BLaER1 treated with 17β-estradiol and CSF1 and Interleukin-3, amounts not matched to agents 10 nM and 100 nM (cell line): ENCODE data around the gene GRPEL1.
A peak's percentile ranks its signal among the peaks of the same experiment; 100 is the strongest.

Experiments used
- H3K27ac ChIP-seq, 11 experiments: shearing (Covaris generic); formaldehyde crosslinking; 2 replicates each; pipeline ENCODE4 v1.8.1; 2022
- H3K27me3 ChIP-seq, 11 experiments: shearing (Covaris generic); formaldehyde crosslinking; 2 replicates each; pipeline ENCODE4 v1.8.1; 2022
- H3K36me3 ChIP-seq, 11 experiments: shearing (Covaris generic); formaldehyde crosslinking; 2 replicates each; pipeline ENCODE4 v1.8.1; 2022
- H3K4me1 ChIP-seq, 10 experiments: shearing (Covaris generic); formaldehyde crosslinking; 2 replicates each; pipeline ENCODE4 v1.8.1; 2022
- H3K4me2 ChIP-seq, 11 experiments: shearing (Covaris generic); formaldehyde crosslinking; 2 replicates each; pipeline ENCODE4 v1.8.1; 2022
- H3K4me3 ChIP-seq, 10 experiments: shearing (Covaris generic); formaldehyde crosslinking; 2 replicates each; pipeline ENCODE4 v1.8.1; 2022
- H3K9ac ChIP-seq, 11 experiments: shearing (Covaris generic); formaldehyde crosslinking; 2 replicates each; pipeline ENCODE4 v1.8.1; 2022
- H3K9me3 ChIP-seq, 11 experiments: shearing (Covaris generic); formaldehyde crosslinking; replicated peaks in 1 of 11; 2 replicates each; pipeline ENCODE4 v1.8.1; 2022
- H4K20me1 ChIP-seq, 11 experiments: shearing (Covaris generic); formaldehyde crosslinking; 2 replicates each; pipeline ENCODE4 v1.8.1; 2022
- Cebpa-rat ChIP-seq, 11 experiments: shearing (Covaris generic); IDR thresholded peaks; 2 replicates each; pipeline ENCODE4 v1.8.1; 2022

Gene GRPEL1

DNA sequence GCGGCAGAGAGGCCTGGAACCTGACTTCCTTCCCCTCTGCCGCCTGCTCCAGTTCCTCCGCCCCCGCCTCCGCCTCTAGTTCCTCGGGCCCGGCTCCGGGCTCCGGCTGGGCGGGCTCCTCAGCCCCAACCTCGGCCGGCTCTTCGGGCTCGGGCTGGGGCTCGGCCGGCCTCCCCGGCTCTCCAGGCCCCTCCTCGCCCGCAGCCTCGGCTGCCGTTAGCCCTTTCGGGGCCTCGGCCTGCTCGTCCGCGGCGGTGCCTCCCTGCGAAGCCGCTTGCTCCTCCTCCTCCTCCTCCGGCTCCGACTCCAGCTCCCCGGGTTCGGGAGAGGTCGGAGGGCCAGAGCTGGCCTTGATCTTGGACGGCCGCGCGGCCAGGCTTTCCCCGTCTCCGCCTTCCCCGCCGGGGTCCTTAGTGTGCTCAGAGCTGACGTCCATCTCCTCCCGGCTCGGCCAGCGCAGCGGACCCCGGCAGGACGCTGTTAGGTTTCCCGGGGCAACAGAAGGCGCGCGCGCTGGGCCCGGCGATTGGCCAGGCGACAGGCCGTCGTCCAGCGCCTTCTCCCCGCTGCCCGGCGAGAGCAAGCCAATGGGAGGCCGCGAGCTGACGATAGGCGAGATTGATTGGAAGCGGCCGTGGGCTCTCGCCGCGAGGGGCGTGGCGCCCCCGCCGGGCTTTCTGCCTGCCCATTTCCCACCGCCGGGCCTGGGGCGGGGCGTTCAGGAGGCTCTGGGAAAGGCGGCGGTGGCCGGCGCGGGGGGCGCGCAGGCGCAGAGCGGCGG lies 25.2 kb downstream of the GRPEL1 start:
- Histone ChIP-seq H3K27me3 (peaks cover 0 to 15% (median 9%) of the 10 kb centered on the region in 11 experiments; a peak in 11 of 22 replicates), H3K4me2 (peak overlapping the region; percentile 94 to 100 (median 97)), H3K4me1 (peaks cover 47 to 56% (median 52%) of the 10 kb centered on the region in 10 experiments), H4K20me1 (peaks cover 34 to 55% (median 50%) of the 10 kb centered on the region in 11 experiments), H3K9ac (peak overlapping the region; percentile 79 to 98 (median 91)), H3K4me3 (peak overlapping the region; percentile 95 to 99 (median 98)), H3K36me3 (peaks cover 0 to 2% (median 0%) of the 10 kb centered on the region in 11 experiments; a peak in 3 of 22 replicates), H3K9me3 (no peaks in the 10 kb centered on the region), H3K27ac (peak overlapping the region; percentile 34 to 94 (median 71); a peak in 20 of 22 replicates)
- no peak for TF ChIP-seq Cebpa-rat (IDR thresholded peaks at IDR 0.05)

DNA sequence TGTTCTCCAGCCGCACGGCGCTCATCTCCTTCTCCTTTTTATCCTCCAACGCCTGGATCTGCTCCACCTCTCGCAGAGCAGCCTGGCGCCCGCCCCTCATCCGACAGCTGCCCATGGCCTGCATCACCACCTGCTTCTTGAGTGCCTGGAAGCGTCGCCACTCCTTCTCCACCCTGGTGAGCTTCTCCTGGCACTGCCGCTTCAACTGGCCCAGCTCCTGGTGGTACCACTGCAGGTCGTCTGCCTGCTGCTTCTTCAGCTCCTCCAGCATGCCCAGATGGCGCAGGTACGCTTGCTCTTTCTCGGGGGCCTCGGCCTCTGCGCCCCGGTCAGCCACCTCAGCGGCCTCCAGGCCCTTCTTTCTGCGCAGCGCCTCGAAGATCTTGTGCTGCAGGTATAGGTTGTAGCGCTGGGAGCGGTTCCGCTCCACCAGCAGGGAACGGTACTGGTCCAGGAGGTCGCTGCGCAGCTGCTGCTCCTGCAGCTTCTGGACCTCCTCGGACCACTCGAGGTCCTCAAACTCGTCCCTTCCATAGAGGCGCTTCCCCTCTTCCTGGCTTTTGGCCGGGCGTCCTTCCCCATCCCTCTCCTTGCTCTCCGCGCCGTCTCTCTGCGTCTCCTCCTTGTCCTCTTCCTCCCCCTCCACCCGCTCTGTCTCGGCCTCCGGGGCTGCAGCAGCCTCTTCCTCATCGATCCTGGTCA lies 25.9 kb downstream of the GRPEL1 start:
- TF ChIP-seq Cebpa-rat (IDR thresholded peaks at IDR 0.05), result no peak
- Histone ChIP-seq H3K36me3 (no peaks in the 10 kb centered on the region), H3K9ac (peak overlapping the region; percentile 68 to 98 (median 78)), H3K4me1 (peaks cover 39 to 49% (median 44%) of the 10 kb centered on the region in 10 experiments), H3K9me3 (no peaks in the 10 kb centered on the region), H3K4me3 (peak overlapping the region; percentile 68 to 99 (median 97)), H3K4me2 (peak overlapping the region; percentile 94 to 100 (median 97)), H4K20me1 (peaks cover 26 to 52% (median 45%) of the 10 kb centered on the region in 11 experiments), H3K27ac (peak overlapping the region; percentile 34 to 88 (median 62); a peak in 16 of 22 replicates), H3K27me3 (peaks cover 0 to 15% (median 9%) of the 10 kb centered on the region in 11 experiments; a peak in 11 of 22 replicates)

DNA sequence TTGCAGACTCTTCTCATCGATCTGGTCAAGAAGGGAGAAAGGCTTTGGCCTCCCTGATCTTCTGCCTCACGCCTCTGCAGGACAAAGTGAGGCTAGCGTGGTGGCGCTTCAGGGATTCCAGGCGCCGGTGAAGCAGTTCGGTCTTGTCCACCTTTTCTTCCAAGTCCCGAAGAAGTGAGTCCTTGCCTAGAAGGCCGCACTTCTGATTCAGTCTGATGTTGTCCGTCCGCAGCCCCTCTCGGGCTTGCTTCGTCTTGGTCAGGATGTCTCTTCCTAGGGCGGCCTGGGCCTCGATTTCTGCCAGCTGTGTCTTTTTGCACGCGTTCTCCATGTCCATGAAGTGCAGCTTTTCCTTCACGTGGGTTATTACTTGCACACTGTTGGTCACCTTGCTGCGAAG lies 26.6 kb downstream of the GRPEL1 start:
- H3K9ac ChIP-seq, result peak overlapping the region in 1 of 11 experiments; percentile 13; a peak in 1 of 22 replicates
- peaks cover 19 to 50% (median 38%) of the 10 kb centered on the region in 11 experiments for H4K20me1 ChIP-seq
- H3K4me2 ChIP-seq, result peak overlapping the region in 7 of 11 experiments; percentile 94 to 98 (median 95); a peak in 12 of 22 replicates
- peaks cover 0 to 15% (median 9%) of the 10 kb centered on the region in 11 experiments; a peak in 11 of 22 replicates for H3K27me3 ChIP-seq
- no peaks in the 10 kb centered on the region for H3K36me3 ChIP-seq
- TF ChIP-seq Cebpa-rat (IDR thresholded peaks at IDR 0.05), result no peak
- H3K27ac ChIP-seq, result no peak overlapping the region
- H3K9me3 ChIP-seq, result no peaks in the 10 kb centered on the region
- peaks cover 32 to 42% (median 37%) of the 10 kb centered on the region in 10 experiments for H3K4me1 ChIP-seq
- H3K4me3 ChIP-seq, result 0 out of 20 replicates have a peak overlapping the region, but pooled peaks of 1 of the 10 experiments have one; percentile 71

DNA sequence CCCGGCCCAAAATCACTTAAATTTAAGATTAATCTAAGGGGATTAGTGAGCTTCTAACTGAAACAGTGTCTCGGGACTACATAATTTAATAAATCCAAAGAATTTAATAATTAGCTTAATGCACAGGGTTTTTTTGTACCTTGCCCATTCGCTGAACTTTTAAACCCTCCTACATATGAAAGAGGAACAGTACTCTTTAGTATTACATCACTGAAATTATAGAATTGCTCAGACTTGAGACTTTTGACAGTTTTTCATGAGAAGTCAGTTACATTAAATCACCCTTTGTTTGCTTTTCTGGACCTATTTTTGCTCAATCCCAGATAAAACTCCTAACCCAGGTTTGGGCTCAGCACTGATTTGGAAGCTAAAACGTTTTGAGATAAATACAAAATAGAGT lies 27.1 kb downstream of the GRPEL1 start:
- H3K4me3 ChIP-seq, result no peak overlapping the region

DNA sequence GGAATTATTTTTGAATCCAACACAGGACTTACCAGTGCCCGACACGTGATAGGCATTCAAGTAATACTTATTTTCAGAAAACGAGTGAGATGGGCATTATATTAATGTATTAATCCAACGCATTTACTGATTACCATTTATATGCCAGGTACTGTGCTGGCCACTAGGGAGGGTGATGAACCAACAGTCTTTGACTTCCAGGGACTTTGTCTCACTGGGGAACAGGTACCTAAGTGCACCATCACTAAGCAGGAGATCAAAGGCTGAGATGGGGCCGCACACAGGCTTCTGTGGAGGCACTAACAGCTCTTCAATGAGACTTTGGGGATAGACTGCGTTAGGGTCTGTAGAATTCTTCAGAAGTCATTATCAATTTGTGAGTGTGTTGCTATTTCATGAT lies 30.4 kb downstream of the GRPEL1 start:
- H3K27ac ChIP-seq, result no peak overlapping the region

More for the DNA sequence above, 27.1 kb downstream of the GRPEL1 start:
- no peak overlapping the region for H3K27ac ChIP-seq
- H4K20me1 ChIP-seq, result peaks cover 14 to 45% (median 33%) of the 10 kb centered on the region in 11 experiments; a peak in 21 of 22 replicates
- peak overlapping the region in 1 of 11 experiments; percentile 13; a peak in 1 of 22 replicates for H3K9ac ChIP-seq
- no peaks in the 10 kb centered on the region for H3K9me3 ChIP-seq
- H3K36me3 ChIP-seq, result no peaks in the 10 kb centered on the region
- H3K4me1 ChIP-seq, result peaks cover 27 to 37% (median 32%) of the 10 kb centered on the region in 10 experiments
- peaks cover 0 to 15% (median 9%) of the 10 kb centered on the region in 11 experiments; a peak in 11 of 22 replicates for H3K27me3 ChIP-seq
- peak overlapping the region in 5 of 11 experiments; percentile 94 to 97 (median 95); a peak in 7 of 22 replicates for H3K4me2 ChIP-seq
- TF ChIP-seq Cebpa-rat (IDR thresholded peaks at IDR 0.05), result no peak

DNA sequence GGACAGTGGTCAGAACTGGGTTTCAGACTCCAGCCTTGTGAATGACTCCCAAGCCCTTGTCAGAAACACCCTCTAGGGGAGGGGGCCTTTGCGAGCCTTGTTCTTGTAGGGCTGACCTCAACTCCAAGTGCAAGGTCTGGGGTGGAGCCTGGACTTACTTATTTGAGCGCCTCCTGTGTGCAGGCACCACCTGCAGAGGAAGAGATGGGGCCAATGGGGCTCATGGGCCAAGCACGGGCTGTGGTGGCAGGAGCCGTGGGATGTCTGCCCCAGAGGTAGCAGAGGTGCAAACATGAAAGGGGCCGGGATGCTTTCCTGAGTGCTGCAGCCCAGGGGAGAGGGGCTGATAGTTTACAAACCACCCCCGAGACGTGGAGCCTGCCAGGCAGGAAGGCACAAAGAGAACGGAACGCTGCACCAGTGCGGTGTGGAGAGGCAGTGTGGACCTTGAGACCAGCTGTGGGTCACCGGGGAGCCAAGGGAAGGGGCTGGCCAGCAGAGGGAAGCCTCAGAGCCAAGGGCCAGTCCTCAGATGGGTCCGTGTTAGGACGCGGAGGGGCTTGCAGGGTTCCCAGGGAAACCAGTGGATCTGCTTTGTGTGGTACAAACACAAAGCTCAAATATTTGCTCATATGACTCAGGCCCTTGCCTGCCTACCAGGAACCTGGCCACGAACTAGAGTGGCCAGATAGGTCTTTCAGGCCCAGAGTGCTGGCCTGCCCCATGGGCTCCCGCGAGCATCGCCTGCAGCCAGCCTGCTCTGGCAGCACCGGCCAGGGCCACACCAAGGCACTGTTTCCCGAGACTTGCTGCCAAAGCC lies 33.4 kb downstream of the GRPEL1 start:
- peaks cover 12 to 44% (median 41%) of the 10 kb centered on the region in 10 experiments; a peak in 19 of 20 replicates for H3K4me1 ChIP-seq
- H3K4me2 ChIP-seq, result no peak overlapping the region
- H3K4me3 ChIP-seq, result no peak overlapping the region
- peaks cover 41 to 52% (median 44%) of the 10 kb centered on the region in 11 experiments for H3K36me3 ChIP-seq
- 0 out of 22 replicates have a peak overlapping the region, but pooled peaks of 1 of the 11 experiments have one; percentile 10 for H3K27ac ChIP-seq
- 0 out of 22 replicates have a peak overlapping the region, but pooled peaks of 1 of the 11 experiments have one; percentile 26 for H3K9ac ChIP-seq
- H3K9me3 ChIP-seq, result no peaks in the 10 kb centered on the region
- peaks cover 38 to 75% (median 58%) of the 10 kb centered on the region in 11 experiments for H4K20me1 ChIP-seq
- no peaks in the 10 kb centered on the region for H3K27me3 ChIP-seq
- TF ChIP-seq Cebpa-rat (IDR thresholded peaks at IDR 0.05), result no peak

More for the DNA sequence above, 30.4 kb downstream of the GRPEL1 start:
- Histone ChIP-seq H4K20me1 (peaks cover 20 to 52% (median 33%) of the 10 kb centered on the region in 11 experiments), H3K36me3 (peaks cover 13 to 23% (median 14%) of the 10 kb centered on the region in 11 experiments), H3K4me1 (peaks cover 10 to 34% (median 22%) of the 10 kb centered on the region in 10 experiments), H3K4me3 (no peak overlapping the region), H3K9ac (no peak overlapping the region), H3K9me3 (no peaks in the 10 kb centered on the region), H3K27me3 (peaks cover 0 to 14% (median 8%) of the 10 kb centered on the region in 11 experiments; a peak in 11 of 22 replicates), H3K4me2 (no peak overlapping the region)
- TF ChIP-seq Cebpa-rat (IDR thresholded peaks at IDR 0.05), result no peak

DNA sequence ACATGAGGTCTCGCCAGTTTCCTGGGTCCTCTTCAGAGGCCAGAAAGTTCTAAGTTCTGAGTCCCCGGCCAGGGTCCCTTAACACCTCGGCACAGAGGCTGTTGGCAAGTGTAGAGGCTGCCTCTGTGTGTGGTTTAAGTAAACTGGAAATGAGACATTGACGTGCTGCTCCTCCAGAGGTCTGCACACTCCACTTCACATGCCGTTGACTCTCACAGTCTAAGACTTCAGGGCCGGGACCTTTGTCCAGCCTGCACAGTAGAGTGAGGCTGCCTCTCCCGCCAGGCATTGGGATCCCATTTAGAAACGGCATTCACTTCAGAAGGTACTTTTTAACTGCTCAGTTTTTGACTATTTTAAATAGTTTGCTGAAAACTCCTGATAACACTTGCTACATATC lies 35.3 kb downstream of the GRPEL1 start:
- Histone ChIP-seq H3K27me3 (no peaks in the 10 kb centered on the region), H3K4me1 (peaks cover 28 to 62% (median 60%) of the 10 kb centered on the region in 10 experiments), H3K4me3 (no peak overlapping the region), H3K9ac (peak overlapping the region in 5 of 11 experiments; percentile 32 to 57 (median 46); a peak in 7 of 22 replicates), H3K4me2 (peak overlapping the region in 5 of 11 experiments; percentile 58 to 69 (median 59); a peak in 8 of 22 replicates), H4K20me1 (peaks cover 54 to 90% (median 77%) of the 10 kb centered on the region in 11 experiments), H3K9me3 (no peaks in the 10 kb centered on the region), H3K36me3 (peaks cover 55 to 71% (median 61%) of the 10 kb centered on the region in 11 experiments), H3K27ac (peak overlapping the region in 6 of 11 experiments; percentile 4 to 64 (median 49); a peak in 8 of 22 replicates)
- TF ChIP-seq Cebpa-rat (IDR thresholded peaks at IDR 0.05), result no peak
